GM19463 (cell line): ENCODE results near the gene IPO11.
"Not testable (repeated sequence)": the region's sequence is repeated elsewhere in the genome, so short reads cannot be mapped to it uniquely, and the experiment has no call there.

Source experiments
- ATAC-seq: cut with Tn5 transposase; IDR thresholded peaks from one replicate; pipeline ENCODE4 v1.9.1; 2021; ENCODE audit warnings: mild to moderate bottlenecking, moderate library complexity; ENCODE audit not compliant: unreplicated experiment

The IPO11 gene

DNA sequence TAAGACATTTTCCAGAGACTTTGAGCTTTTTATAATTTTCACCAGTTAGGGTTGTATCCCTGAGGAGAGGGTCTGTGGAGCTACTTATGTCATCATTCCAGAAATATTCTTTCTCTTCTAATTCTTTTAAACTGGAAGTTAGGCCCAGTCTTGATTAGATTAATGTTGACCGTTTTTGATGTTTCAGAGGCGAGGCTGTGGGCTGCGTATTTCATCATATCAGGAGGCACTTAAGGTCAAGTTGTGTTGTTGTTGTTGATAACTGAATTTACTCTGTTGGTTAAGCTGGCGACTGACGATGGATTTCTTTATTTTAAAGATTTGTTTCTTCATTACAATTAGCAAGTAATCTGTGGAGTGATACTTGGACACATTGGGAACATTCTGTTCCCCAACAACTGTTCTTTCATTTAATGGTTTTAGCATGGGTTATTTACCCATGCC lies 20.1 kb downstream of the IPO11 start:
- no peak for ATAC-seq

DNA sequence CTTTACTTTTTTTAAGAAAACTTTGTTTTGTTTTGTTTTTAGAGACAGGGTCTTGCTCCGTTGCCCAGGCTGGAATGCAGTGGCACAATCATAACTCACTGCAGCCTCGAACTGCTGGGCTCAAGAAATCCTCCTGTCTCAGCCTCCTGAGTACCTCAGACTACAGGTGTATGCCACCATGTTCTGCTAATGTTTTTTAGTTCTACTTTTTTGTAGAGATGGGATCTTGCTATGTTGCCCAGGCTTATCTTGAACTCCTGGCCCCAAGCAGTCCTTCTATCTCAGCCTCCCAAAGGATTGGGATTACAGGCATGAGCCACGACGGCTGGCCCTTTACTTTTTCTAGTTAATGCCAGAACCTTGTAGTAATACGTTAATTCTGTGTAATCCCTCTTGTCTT lies 36.0 kb downstream of the IPO11 start:
- ATAC-seq, result no peak

DNA sequence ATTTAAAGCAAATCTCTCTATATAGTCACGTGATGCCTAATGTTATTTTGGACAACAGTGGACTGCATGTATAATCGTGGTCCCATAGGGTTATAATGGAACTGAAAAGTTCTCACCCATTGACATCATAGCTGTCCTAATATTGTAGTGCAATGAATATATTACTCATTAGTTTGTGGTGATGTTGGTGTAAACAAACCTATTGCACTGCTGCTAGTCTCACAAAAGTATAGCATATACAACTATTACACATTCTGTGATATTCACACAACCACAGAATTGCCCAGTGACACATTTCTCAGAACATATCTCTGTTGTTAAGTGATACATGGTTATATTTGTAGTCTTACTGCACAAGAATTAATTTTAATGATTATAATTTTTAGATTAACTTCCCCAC lies 37.7 kb downstream of the IPO11 start:
- no peak for ATAC-seq

DNA sequence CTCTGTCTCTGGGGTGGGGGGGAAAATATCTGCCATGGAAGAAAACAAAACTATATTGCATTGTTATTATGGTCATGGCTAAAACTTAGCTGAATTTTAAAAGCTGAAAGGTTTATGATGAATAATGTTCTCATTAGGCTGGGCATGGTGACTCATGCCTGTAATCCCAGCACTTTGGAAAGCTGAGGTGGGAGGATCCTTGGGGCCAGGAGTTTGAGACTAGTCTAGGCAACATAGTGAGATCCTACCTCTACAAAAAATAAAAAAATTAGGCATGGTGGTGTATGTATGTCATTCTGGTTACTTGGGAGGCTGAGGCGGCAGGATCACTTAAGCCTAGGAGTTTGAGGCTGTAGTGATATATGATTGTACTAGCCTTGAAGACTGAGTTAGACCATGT lies 44.5 kb downstream of the IPO11 start:
- no peak for ATAC-seq

DNA sequence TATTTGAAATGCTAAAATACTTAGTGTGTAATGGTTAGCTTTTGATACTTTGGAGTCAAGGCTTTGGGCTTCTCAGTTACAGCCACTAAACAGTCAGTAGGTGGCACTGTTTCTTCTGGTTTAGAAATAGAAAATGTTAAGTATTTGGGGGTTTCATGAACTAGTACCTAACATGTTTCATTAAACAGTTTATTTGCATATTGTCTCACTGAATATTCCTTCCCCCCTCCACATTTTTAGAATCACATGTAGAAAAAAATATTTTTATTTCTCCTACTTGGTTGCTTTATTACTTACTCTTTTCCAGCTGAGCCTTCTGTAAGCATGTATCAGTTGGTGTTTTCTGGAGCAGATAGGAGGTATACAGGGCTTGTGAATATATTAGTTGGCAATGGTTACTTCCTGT lies 48.0 kb downstream of the IPO11 start:
- peak; percentile 92 for ATAC-seq

DNA sequence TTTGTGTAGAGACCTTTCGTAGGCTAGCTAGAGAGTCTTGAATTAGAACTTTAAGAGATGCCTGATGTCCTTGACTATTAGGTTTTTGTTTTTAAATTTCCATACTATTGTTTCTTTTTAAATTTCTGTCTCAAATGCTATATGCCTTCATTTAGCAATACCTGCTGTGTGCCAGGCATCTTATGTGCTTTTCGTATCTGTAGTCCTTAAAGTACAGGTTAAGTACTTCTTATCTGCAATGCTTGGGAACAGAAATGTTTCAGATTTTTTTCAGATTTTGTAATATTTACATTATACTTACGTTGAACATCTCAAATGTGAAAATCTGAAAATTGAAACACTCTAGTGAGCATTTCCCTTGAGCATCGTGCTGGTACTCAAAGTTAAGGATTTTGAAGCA lies 49.0 kb downstream of the IPO11 start:
- ATAC-seq, result no peak

DNA sequence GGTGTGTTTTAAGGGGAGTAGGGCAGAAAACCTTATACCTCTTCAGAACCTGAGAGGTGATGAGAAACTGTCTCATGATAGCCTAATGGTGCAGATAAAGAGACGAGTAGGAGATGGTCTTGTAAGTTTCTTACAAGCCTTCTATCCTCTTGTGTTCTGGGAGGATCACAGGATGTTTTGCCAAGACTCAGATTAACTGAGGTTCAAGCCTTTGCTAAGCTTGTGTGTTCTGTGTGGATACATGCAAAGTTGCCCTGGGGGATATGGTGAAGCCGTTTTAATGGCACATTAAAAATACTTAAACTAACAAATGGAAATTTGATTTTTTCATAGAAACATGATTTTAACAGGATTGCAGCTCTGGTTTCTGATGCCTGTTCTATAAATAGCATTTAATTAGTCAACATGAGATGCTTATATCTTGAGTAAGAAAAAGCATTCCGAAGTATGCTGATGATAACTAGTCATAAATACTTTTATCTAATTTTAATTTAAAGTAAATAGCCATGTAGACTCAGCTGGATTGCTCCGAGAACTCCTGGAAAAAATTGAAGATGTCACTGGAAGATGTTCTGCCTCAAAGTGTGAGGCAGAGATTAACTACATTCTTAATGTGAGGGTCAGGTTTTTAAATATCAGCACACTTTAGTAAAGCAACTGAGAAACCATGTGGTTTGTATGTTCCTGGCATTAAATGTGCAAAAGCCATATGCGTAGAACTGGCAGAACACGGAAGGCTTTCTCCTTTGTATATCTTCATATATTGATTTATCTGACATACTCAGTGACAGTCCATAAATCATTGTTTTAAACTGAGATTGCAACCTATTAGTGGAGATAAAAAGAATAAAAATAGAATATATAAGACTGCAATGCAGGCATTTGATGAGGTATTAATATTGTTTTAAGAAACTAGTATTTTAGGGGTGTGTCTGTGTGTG lies 53.7 kb downstream of the IPO11 start:
- no peak for ATAC-seq

DNA sequence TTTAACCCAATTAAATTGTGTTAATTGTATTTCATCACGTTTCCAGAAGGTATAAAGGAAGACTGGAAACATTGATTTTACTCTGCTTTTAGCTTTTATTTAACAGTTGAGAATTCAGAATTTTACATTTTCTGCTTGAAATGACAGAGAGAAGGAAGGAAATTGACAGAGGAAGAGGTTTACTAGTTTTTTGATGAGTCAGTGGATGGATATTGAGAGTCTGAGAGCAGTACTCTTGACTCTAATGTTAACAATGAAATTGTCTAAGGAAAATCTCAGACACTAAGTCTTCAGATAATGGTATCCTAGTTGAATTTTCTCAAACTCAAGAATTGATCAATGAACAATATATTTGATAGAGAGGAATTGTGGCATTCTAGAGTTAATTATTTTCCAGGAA lies 60.6 kb downstream of the IPO11 start:
- no peak for ATAC-seq

DNA sequence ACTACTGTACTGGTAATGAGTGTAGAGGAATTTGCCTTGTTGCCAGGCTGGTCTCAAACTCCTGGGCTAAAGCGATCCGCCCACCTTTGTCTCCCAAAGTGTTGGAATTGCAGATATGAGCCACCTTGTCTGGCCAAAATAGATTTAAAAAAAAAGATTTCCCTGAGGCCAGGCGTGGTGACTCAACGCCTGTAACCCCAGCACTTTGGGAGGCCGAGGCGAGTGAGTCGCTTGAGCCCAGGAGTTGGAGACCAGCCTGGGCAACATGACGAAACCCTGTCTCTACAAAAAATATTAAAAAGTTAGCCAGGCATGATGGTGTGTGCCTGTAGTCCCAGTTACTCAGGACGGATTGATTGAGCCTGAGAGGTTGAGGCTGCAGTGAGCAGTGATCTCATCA lies 62.5 kb downstream of the IPO11 start:
- no peak for ATAC-seq

DNA sequence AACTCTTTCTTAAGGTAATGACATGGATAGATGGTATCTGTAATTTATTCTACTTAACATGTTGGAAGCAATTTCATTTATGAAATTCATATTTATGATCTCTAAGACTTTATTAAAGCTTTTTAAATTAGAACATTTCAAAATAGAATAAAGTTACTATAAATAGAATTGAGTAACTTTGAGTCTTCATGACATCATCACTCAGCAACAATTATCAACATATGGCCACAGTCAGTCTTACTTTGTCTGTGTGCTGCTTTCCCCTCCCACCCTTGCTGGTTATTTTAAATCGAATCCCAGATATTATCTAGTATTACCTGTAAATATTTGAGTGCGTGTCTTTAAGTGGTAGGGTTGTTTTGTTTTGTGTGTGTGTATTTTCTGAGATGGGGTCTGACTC lies 65.2 kb downstream of the IPO11 start:
- ATAC-seq, result no peak

DNA sequence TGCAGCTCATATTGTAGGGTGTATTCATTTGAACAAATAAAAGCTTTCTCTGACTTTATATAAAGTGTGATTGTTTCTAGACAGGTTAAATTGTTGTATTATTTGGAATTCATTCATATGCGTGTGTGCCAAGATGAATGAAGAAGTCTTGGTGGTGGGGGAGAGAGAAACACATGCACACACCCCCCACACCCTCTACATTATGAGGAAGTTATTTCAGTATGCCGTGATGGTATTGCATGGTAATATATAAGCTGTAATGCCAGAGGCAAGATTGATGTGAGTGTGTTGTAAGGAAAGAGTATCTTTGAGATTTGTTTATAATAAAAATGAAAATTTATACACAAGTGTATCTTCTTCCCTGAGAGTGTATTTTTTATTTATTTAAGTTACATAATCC lies 71.0 kb downstream of the IPO11 start:
- ATAC-seq, result no peak

DNA sequence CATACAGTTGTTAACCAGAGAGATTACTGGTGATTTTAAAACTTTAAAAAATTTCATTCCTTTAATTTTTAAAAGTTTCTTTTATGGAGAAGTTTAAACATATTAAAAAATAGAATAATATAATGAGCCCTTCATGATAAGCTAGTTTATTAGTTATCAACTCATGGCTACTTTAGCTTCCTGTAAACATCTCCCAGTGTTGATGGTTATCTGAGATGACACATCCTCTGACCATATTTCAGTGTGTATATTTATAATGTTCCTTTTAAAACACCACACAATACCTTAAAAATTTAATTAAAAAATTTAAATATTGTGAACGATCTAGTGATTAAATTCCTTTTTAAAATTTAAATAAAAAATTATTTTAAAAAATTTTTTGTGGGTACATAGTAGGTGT lies 74.1 kb downstream of the IPO11 start:
- ATAC-seq, result no peak

DNA sequence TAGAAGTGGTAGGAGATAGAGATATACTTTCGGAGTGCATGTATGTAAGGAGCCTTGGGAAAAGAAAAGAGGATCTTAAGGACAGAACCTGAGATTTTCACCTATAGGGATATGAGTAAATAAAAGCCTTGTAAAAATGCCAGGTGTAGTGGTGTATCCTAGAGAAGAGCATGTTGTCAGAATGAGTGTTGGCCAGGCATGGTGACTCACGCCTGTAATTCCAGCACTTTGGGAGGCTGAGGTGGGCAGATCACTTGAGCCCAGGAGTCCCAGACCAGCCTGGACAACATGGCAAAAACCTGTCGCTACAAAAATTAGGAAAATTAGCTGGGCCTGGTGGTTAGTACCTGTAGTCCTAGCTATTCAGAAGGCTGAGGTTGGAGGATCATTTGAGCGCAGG lies 76.0 kb downstream of the IPO11 start:
- ATAC-seq, result no peak

DNA sequence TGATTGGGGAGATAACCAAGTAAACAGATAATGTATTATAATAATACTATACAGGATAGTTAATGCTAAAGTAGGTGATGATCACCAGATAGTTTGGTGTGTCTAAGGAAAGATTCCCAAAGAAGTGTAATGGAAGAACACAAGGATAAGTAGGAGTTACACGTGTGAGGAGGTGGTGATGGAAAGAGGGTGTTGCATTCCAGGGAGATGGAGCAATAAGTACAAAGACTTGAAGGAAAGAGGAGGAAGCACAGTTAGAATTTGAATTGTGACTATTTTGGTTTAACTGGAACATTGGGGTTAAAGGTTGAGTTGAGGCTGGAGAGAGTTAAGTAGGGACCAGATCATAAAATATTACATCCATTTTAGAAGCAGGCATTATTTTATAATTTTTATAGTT lies 76.9 kb downstream of the IPO11 start:
- ATAC-seq, result no peak

DNA sequence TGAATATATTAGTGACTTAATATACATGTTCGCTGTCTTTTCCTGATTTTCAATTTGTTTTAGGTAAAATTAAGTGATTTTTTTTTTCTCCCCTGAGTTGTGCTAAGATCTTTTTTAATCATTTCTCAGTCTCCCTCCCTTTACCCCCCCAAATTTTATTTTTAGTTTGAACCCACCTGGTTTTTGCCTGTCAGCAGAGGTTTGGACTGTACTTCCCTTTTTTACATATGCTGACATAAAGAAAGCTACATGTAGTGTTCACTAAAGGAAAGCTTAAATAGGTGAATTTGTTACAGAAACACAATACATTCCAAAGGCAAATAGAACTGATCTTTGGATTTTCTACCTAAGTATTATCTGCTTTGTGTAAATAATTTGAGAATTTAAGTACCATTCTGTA lies 82.2 kb downstream of the IPO11 start:
- ATAC-seq, result no peak

DNA sequence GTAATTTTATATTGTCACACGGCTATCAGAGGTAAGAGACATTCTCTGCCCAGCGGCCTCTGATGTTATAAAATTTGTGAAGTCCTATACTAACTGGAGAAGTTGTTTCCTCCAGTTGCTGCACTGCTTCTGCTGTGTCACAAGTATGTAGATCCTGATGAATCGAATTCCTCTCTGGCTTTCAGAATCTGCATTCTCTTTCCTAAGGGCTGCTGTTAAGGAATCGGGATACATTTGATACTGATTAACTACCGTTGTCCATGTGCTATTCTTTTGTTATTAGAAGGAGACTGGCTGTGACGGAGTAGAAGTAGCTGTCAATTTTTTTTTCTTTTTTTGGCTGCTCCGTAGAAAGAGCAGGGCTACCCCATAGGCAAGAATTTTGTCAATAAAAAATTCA lies 84.3 kb downstream of the IPO11 start:
- no peak for ATAC-seq

DNA sequence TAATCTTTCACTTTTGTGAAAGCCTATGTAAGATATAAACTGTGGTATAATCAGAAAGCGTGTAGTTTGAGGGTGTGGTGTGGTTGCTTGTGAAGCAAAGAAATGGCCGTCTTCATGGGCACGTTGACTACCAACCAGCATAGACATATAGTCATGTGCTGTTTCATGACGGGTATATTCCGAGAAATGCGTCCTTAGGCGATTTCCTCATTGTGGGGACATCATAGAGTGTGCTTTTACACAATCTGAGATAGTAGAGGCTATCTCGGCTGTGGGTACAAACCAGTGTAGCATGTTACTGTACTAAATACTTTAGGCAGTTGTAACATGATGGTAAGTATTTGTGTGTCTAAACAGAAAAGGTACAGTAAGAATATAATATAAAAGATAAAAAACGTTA lies 86.4 kb downstream of the IPO11 start:
- ATAC-seq, result no peak

DNA sequence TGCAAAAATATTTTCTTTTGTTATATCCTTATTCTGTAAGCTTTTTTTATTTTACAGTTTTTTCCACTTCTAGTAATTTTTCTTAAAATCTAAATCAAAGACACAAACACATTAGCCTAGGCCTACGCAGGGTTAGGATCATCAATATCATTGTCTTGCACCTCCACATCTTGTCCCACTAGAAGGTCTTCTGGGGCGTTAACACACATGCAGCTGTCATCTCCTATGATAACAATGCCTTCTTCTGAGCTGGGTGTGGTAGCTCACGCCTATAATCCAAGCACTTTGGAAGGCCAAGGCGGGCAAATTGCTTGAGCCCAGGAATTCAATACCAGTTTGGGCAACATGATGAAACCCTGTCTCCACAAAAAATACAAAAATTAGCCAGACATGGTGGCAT lies 87.2 kb downstream of the IPO11 start:
- ATAC-seq, result no peak

DNA sequence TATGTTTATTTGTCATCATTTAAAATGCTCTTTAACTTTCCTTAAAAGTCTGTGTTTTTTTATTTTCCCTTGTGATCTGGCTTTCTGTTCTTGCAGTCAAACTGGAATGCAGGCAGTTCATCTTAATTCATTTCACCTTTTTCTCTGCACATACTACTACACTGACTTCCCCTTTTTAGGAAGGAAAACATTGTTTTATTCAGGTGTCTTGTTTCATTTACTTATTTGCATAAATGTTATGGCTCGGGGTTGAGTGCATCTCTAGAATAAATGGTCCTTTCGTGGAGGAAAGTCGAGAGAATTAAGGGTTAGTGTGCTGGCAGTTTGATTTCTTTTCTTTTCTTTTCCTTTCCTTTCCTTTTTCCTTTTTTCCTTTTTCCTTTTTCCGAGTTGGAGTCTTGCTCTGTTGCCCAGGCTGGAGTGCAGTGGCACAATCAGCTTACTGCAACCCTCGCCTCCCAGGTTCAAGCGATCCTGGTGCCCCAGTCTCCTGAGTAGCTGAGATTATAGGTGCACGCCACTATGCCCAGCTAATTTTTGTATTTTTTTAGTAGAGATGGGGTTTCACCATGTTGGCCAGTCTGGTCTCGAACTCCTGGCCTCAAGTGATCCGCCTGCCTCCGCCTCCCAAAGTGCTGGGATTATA lies 90.0 kb downstream of the IPO11 start:
- no peak for ATAC-seq

DNA sequence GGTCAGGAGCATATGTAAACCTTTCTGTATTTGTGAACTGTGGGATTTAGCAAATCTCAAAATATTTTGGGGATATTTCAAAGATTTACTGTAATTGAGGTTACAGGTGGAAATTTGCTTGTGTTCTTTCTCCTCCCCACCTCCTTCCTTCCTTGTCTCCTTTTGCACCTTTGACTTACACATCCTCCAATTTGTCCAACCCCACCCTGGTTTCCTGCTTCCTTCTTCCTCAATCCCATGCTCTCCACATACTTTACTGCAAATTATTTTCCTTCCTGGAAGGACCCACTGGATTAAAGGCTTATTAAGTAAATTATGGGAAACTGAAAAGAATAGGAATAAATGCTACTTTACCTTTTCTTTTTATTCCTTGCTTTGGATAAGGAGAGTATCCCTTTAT lies 91.6 kb downstream of the IPO11 start:
- no peak for ATAC-seq

DNA sequence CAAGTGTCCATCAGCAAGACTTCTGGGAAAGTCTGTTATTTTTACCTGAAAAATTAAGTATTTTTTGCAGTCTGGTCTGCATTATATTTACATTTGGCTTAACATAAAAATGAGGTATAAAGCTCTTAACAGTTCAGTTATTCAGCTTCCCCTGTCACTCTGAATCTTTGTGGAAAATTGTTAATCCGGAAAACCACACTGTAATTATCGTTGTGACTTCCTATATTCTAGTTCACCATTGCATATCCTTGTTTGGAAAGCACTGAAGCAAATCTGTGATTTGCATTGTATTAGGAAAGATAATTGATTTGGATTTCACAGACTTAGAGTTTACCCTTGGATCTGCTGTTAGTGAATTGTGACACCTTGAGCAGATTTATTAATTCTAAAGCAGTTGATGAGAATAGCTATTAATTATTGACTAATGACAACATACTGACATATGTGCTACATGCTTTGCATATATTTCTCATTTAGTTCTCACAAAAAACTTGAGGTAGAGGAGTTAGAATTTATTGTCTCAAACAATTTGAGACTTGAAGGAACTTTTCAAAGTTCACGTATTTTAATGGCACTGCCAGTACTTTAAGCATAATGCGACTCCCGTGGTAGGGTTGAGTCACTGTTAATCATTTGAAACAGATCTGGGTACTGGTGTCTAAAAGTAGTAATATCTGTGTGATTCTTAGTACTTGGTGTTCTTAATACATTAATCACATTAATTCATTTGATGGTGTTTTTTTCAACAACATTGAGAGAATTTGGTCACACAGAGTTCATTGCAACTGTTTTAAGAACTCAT lies 94.3 kb downstream of the IPO11 start:
- no peak for ATAC-seq

DNA sequence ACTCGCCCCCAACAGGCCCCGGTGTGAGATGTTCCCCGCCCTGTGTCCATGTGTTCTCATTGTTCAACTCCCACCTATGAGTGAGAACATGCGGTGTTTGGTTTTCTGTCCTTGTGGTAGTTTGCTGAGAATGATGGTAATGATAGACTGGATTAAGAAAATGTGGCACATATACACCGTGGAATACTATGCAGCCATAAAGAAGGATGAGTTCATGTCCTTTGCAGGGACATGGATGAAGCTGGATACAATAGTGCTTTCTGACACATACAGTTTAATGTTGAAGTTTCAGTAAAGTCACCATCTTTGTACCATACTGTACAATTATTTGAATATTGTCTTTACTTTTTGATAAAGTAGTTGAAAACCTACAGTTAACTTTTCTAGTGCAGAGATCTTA lies 96.2 kb downstream of the IPO11 start:
- not testable (repeated sequence) for ATAC-seq
